GM19328 (cell line): Measurements from ENCODE around the gene XRCC1.
"Not testable (repeated sequence)": the region's sequence is repeated elsewhere in the genome, so short reads cannot be mapped to it uniquely, and the experiment has no call there.

Source experiments
- ATAC-seq: cut with Tn5 transposase; IDR thresholded peaks from one replicate; pipeline ENCODE4 v1.9.1; 2021; ENCODE audit warnings: mild to moderate bottlenecking, moderate library complexity; ENCODE audit not compliant: unreplicated experiment

The XRCC1 gene

DNA sequence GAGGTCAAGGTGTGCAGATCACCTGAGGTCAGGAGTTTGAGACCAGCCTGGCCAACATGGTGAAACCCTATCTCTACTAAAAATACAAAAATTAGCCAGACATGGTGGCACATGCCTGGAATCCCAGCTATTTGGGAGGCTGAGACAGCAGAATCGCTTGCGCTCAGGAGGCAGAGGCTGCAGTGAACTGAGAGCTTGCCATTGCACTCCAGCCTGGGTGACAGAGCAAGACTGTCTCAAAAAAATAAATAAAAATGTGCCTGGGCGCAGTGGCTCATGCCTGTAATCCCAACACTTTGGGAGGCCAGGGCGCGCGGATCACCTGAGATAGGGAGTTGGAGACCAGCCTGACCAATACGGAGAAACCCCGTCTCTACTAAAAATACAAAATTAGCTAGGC lies 51.6 kb downstream of the XRCC1 start:
- ATAC-seq, result not testable (repeated sequence)

DNA sequence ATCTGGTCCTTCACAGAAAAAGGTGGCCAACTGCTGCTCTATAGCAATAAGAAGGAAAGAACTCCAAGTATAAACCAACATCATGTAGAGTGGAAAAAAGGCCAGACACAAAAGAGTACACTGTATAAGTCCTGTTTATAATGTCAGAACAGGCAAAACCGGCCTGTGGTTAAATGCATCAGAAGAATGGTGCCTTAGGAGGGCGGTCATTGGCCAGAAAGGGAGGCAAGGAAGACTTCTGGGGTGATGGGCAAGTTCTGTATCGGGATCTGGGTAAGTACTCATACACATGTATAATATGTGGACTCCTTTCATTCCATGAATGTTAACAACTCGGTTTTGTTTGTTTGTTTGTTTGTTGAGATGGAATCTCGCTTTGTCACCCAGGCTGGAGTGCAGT lies 52.4 kb downstream of the XRCC1 start:
- ATAC-seq, result no peak

- ATAC-seq, result no peak
Observed at GRCh38 chr19:43519436-43520088, 55.8 kb downstream of the XRCC1 start.

GRCh38 chr19:43518051-43518450 lies 57.3 kb downstream of the XRCC1 start:
- no peak for ATAC-seq

- not testable (repeated sequence) for ATAC-seq
Observed at GRCh38 chr19:43512399-43512798, 62.9 kb downstream of the XRCC1 start.

DNA sequence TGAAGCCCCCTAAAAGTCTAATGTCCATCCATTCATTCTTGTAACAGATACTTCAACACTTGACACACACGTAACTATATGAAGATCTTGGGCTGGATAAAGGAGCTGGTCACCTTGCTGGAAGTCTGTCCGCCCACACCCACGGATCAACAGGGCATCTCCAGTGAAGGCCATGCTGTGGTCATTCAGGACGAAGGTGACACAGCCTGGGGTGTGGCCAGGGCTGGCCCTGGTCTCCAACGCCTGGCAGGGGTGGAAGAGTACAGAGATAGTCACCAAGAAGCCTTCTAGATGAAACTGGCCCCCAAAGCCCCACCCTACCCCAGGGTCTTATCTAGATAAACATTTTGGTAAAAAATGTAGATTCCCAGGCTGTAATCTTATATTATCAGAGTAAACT lies 64.0 kb downstream of the XRCC1 start:
- no peak for ATAC-seq

DNA sequence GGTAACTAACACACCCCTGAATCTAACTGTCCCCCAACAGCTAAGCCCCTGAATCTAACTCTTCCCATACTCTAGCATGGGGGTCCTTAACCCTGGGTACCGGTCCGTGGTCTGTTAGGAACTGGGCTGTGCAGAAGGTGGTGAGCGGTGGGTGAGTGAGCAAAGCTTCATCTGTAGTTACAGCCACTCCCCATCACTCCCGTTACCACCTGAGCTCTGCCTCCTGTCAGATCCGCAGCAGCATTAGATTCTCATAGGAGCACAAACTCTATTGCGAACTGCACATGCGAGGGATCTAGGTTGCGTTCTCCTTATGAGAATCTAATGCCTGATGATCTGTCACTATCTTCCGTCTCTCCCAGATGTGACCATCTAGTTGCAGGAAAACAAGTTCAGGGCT lies 64.6 kb downstream of the XRCC1 start:
- ATAC-seq, result no peak

GRCh38 chr19:43507880-43508279 lies 67.4 kb downstream of the XRCC1 start:
- no peak for ATAC-seq

GRCh38 chr19:43506629-43507028 lies 68.7 kb downstream of the XRCC1 start:
- no peak for ATAC-seq

DNA sequence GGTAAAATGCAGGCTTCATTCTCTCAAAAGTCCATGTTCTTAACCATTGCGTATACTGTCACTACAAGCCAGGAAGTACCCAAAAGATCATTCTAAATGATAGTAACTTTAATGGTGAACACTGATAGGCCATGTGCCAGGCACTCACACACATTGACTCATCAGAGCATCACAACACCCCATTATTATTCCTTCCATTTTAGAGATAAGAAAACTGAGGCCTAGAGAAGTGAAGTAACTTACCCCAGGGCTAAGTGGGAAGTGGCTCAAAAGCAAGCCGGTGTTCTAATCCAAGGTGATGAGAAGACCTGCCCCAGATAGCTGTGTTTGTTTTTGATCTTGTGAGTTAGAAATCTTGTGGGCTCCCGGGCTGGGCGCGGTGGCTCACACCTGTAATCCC lies 69.4 kb downstream of the XRCC1 start:
- ATAC-seq, result no peak

DNA sequence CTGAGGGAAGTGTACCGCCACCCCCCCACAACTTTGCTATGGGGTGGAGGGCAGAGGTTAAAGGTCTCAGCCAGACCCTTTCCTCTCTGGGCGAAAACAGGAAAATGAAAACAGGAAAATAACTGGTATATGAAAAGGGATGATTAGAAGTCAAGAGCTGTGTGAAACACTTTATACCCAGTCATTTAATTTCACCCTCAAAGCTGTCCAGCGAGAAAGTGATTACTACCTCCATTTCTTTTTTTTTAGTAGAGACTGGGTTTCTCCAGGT lies 70.2 kb downstream of the XRCC1 start:
- no peak for ATAC-seq

GRCh38 chr19:43504426-43505185 lies 70.7 kb downstream of the XRCC1 start, which contains the start of gene PHLDB3:
TSS of gene PHLDB3 (minus strand) at chr19:43504746. CDS start at chr19:43504118, 628 bp downstream.
- no peak for ATAC-seq

DNA sequence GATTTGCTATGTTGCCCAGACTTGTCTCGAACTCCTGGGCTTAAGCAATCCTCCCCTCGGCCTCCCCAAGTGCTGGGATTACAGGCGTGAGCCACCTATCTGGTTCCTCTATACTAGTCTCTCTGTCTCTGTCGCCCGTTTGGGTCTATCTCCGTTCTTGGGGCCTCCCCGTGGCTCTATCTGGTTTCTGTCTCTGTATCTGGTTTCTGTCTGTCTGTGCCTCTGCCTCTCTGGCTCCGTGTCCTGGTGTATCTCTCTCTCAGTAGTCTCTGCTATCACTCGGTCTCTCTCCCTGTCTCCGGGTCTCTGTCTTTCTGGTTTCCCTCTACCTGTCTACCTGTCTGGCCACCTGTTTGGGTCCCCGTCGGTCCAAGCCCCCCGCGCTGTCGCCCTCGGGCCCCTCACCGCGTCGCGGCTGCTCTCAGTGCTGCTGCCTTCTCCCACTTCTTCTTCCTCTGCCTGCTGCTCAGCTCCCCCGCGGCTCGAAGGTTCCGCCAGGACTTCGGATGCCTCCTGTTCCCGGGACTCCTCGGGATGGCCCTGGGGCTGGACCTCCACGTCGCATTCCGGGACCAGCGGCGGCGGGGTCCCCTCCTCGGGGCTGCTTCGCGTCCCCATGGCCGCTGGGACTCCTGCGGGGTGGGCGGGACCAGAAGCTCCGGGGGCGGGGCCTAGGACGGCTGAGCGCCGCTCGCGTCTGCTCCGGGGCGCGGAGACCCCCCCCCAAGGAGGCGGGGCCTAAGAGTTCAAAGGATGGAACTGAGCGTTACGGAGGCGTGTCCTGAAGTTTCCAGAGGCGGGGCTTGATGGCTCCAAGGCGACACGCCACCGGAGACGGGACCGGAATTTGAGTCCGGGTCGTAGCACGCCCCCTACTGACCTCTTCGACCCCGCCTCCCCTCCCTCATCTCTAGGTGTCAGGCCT lies 71.6 kb downstream of the XRCC1 start:
- ATAC-seq, result peak; percentile 79

- no peak for ATAC-seq
Observed at GRCh38 chr19:43502419-43502976, 72.8 kb downstream of the XRCC1 start.

- ATAC-seq, result no peak
Observed at GRCh38 chr19:43501661-43502418, 73.5 kb downstream of the XRCC1 start.

GRCh38 chr19:43499042-43499441 lies 76.3 kb downstream of the XRCC1 start:
- no peak for ATAC-seq

GRCh38 chr19:43498233-43498842 lies 77.0 kb downstream of the XRCC1 start:
- ATAC-seq, result no peak

- no peak for ATAC-seq
Observed at GRCh38 chr19:43496960-43497359, 78.4 kb downstream of the XRCC1 start.

GRCh38 chr19:43495082-43495481 lies 80.2 kb downstream of the XRCC1 start:
- no peak for ATAC-seq
